H1 (cell line): ENCODE results near the gene OSGEPL1. TPM values are rescaled to one million over a fixed set of nuclear protein-coding genes. Genes with fewer than 3 reads are reported as not detected.

Experiments
- CTCF ChIA-PET: fragments of 300-600 bp; sonication (Branson Sonifier 250); formaldehyde crosslinking; loops from one replicate; lab custom pipeline; 2021; ENCODE audit not compliant: partially characterized antibody; lab: Charles Lee
- POLR2A ChIA-PET: fragments of 300-600 bp; sonication (Branson Sonifier 250); formaldehyde crosslinking; loops from one replicate; lab custom pipeline; 2021; ENCODE audit warnings: inconsistent platforms; ENCODE audit not compliant: partially characterized antibody; lab: Charles Lee
- DNase-seq, 2 experiments: peaks; one replicate each; pipeline versions ENCODE4 v3.0.0 to v3.0.0-alpha.2; 2010 to 2022; ENCODE audit warnings: low spot score in 2 of 2, low read depth in 1 of 2, mixed read lengths in 1 of 2
- FAIRE-seq: peaks from 2 replicates; lab custom pipeline; 2011; peaks lifted over from hg19 to GRCh38; lab: Jason Lieb, UNC
- H2AFZ ChIP-seq: 2 replicates; pipeline ENCODE4 v1.8.1; 2012; ENCODE audit warnings: low read length, inconsistent platforms
- H2AK5ac ChIP-seq: 2 replicates; pipeline ENCODE4 v1.6.1; 2013; ENCODE audit warnings: low read depth, low read length
- H2BK120ac ChIP-seq: replicated peaks from 2 replicates; pipeline ENCODE3; 2013; ENCODE audit warnings: low read depth, low read length, inconsistent platforms
- H2BK12ac ChIP-seq: 2 replicates; pipeline ENCODE4 v1.6.1; 2013; ENCODE audit warnings: low read depth, low read length
- H2BK15ac ChIP-seq: 2 replicates; pipeline ENCODE4 v1.6.1; 2013; ENCODE audit warnings: low read length
- H2BK20ac ChIP-seq: 2 replicates; pipeline ENCODE4 v1.6.1; 2013; ENCODE audit warnings: low read length
- H2BK5ac ChIP-seq: 2 replicates; pipeline ENCODE4 v1.6.1; 2013; ENCODE audit warnings: low read depth, low read length
- H3K14ac ChIP-seq: 2 replicates; pipeline ENCODE4 v1.6.1; 2013; ENCODE audit warnings: inconsistent platforms; ENCODE audit not compliant: insufficient read length
- H3K18ac ChIP-seq: 2 replicates; pipeline ENCODE4 v1.6.1; 2013; ENCODE audit warnings: low read length; ENCODE audit errors: extremely low read depth
- H3K23ac ChIP-seq: 2 replicates; pipeline ENCODE4 v1.6.1; 2013; ENCODE audit warnings: inconsistent platforms; ENCODE audit not compliant: insufficient read length
- H3K23me2 ChIP-seq: 2 replicates; pipeline ENCODE4 v1.6.1; 2013; ENCODE audit warnings: low read depth, low read length
- H3K27ac ChIP-seq: 2 replicates; pipeline ENCODE4 v1.6.1; 2011; ENCODE audit warnings: low read depth, low read length, inconsistent platforms
- H3K27me3 ChIP-seq, 4 experiments: replicated peaks in 1 of 4; 1 replicate in 1 of 4; 2 replicates in 3 of 4; pipeline versions ENCODE4 v1.6.1 to v1.8.1; 2011 to 2013; ENCODE audit warnings: low read length in 3 of 4, mild to moderate bottlenecking in 3 of 4, inconsistent platforms in 2 of 4, mixed read lengths in 2 of 4, moderate library complexity in 1 of 4; ENCODE audit not compliant: control insufficient read depth in 3 of 4, insufficient read depth in 3 of 4; ENCODE audit errors: extremely low read depth in 1 of 4
- H3K36me3 ChIP-seq, 4 experiments: 2 replicates each; pipeline versions ENCODE4 v1.6.1 to v1.8.1; 2011 to 2013; ENCODE audit warnings: mild to moderate bottlenecking in 4 of 4, low read length in 3 of 4, moderate library complexity in 2 of 4, control low read depth in 1 of 4, inconsistent platforms in 1 of 4; ENCODE audit not compliant: insufficient read depth in 4 of 4, control insufficient read depth in 2 of 4
- H3K4ac ChIP-seq: replicated peaks from 2 replicates; pipeline ENCODE3; 2013; ENCODE audit warnings: low read length, low read depth, mixed read lengths, inconsistent platforms; ENCODE audit not compliant: insufficient read length
- H3K4me1 ChIP-seq, 4 experiments: replicated peaks in 1 of 4; 1 replicate in 1 of 4; 2 replicates in 3 of 4; pipeline versions ENCODE4 v1.6.1 to v1.8.1; 2011 to 2013; ENCODE audit warnings: low read length in 3 of 4, inconsistent platforms in 2 of 4, mixed read lengths in 1 of 4; ENCODE audit not compliant: insufficient read depth in 4 of 4, control insufficient read depth in 3 of 4
- H3K4me2 ChIP-seq, 2 experiments: 2 replicates each; pipeline versions ENCODE4 v1.6.1 to v1.8.1; 2011 to 2013; ENCODE audit warnings: low read depth in 2 of 2, low read length in 2 of 2, control low read depth in 1 of 2, inconsistent platforms in 1 of 2, mild to moderate bottlenecking in 1 of 2; ENCODE audit not compliant: insufficient read depth in 1 of 2
- H3K4me3 ChIP-seq, 4 experiments: fragments of 200-600, 300-600 bp in 1 of 4; sonication (generic), shearing (Covaris generic), sonication (Bioruptor Twin) in 1 of 4; 2 replicates each; pipeline versions ENCODE4 v1.5.1 to v1.8.1; 2011 to 2016; ENCODE audit warnings: low read length in 4 of 4, low read depth in 3 of 4, control low read depth in 2 of 4, inconsistent platforms in 2 of 4, mild to moderate bottlenecking in 2 of 4, mixed read lengths in 1 of 4, moderate library complexity in 1 of 4; ENCODE audit not compliant: insufficient read depth in 2 of 4; ENCODE audit errors: extremely low read depth in 1 of 4
- H3K56ac ChIP-seq: replicated peaks from 2 replicates; pipeline ENCODE3; 2013; ENCODE audit warnings: low read depth, mild to moderate bottlenecking, mixed read lengths, low read length, inconsistent platforms; ENCODE audit not compliant: insufficient read length
- H3K79me1 ChIP-seq: 2 replicates; pipeline ENCODE4 v1.6.1; 2013; ENCODE audit warnings: low read depth, low read length, control low read depth
- H3K79me2 ChIP-seq, 2 experiments: 2 replicates each; pipeline versions ENCODE4 v1.6.1 to v1.8.1; 2012 to 2013; ENCODE audit warnings: low read length in 2 of 2, mild to moderate bottlenecking in 2 of 2, inconsistent platforms in 1 of 2; ENCODE audit not compliant: insufficient read depth in 2 of 2, control insufficient read depth in 1 of 2
- H3K9ac ChIP-seq, 4 experiments: replicated peaks in 1 of 4; 1 replicate in 1 of 4; 2 replicates in 3 of 4; pipeline versions ENCODE4 v1.6.1 to v1.8.1; 2011 to 2013; ENCODE audit warnings: low read depth in 3 of 4, low read length in 3 of 4, control low read depth in 2 of 4, mild to moderate bottlenecking in 2 of 4, moderate library complexity in 2 of 4, inconsistent platforms in 1 of 4; ENCODE audit errors: extremely low read depth in 1 of 4
- H3K9me3 ChIP-seq, 2 experiments: 2 replicates each; pipeline versions ENCODE4 v1.6.1 to v1.8.1; 2012 to 2013; ENCODE audit warnings: mild to moderate bottlenecking in 2 of 2, moderate library complexity in 2 of 2, control low read depth in 1 of 2, inconsistent platforms in 1 of 2, low read depth in 1 of 2, low read length in 1 of 2, mixed read lengths in 1 of 2; ENCODE audit not compliant: insufficient read depth in 2 of 2
- H4K20me1 ChIP-seq, 2 experiments: replicated peaks in 1 of 2; 2 replicates each; pipeline versions ENCODE3 to v1.8.1; 2011 to 2013; ENCODE audit warnings: inconsistent platforms in 2 of 2, low read length in 2 of 2, mild to moderate bottlenecking in 1 of 2; ENCODE audit not compliant: insufficient read depth in 2 of 2, control insufficient read depth in 1 of 2
- H4K5ac ChIP-seq: 2 replicates; pipeline ENCODE4 v1.6.1; 2013; ENCODE audit warnings: low read length, low read depth, mixed read lengths, inconsistent platforms; ENCODE audit not compliant: insufficient read length
- H4K8ac ChIP-seq: 2 replicates; pipeline ENCODE4 v1.8.0; 2013; ENCODE audit warnings: mild to moderate bottlenecking, moderate library complexity, low read length, inconsistent platforms; ENCODE audit not compliant: insufficient read depth; ENCODE audit errors: extremely low read depth
- H4K91ac ChIP-seq: replicated peaks from 2 replicates; pipeline ENCODE3; 2013; ENCODE audit warnings: low read length, mixed read lengths, inconsistent platforms; ENCODE audit not compliant: insufficient read length
- POU5F1 ChIP-seq: IDR thresholded peaks from 2 replicates; pipeline ENCODE4 v1.6.1; 2011; ENCODE audit warnings: low read depth, mild to moderate bottlenecking, low read length, moderate library complexity
- WGBS, 2 experiments: shearing (Covaris generic) in 1 of 2; methylation state at CpG; one replicate each; pipeline versions ENCODE4 v1.1.6 to v1.1.7; 2013 to 2015; ENCODE audit warnings: low lambda C conversion rate in 2 of 2, mixed read lengths in 2 of 2, inconsistent platforms in 1 of 2, low coverage in 1 of 2, missing lambda C conversion rate in 1 of 2; ENCODE audit not compliant: insufficient replicate concordance in 2 of 2, insufficient coverage in 1 of 2, insufficient read length in 1 of 2; ENCODE audit errors: extremely low coverage in 1 of 2, missing lambda C conversion rate in 1 of 2; 5-methylcytosine and 5-hydroxymethylcytosine counted together
- polyA plus RNA-seq, 7 experiments: library from polyadenylated mRNA; depleted of rRNA in 3 of 7; stranded (reverse) in 5 of 7; unstranded in 2 of 7; fragments of >200 nt in 5 of 7; fragments of 200-250 nt in 2 of 7; gene quantifications; 1 replicate in 5 of 7; 2 replicates in 1 of 7; 4 replicates in 1 of 7; pipeline versions ENCODE4 v1.2.1 to v1.2.3, GENCODE V29; 2011 to 2013; ENCODE audit warnings: missing spikeins in 2 of 7, mixed read lengths in 2 of 7
- total RNA-seq: library from RNA; stranded (reverse); fragmentation: NEBNext Ultra II Directional; extraction: Animal tissue kit (Norgen Biotek cat#: 25700); gene quantifications from 2 replicates; pipeline ENCODE4 v1.2.1, GENCODE V29; 2021

OSGEPL1 gene
- total and polyA plus RNA-seq, 2 of the 8 experiments (the other 6 are each of a cell fraction or from before 2014, with no cell fraction given): 7.1 to 15.7 TPM

GRCh38 chr2:189794310-189794709, 31.7 kb upstream of the OSGEPL1 start:
- Histone ChIP-seq H3K27ac (no peak overlapping the region), H2AFZ (no peak overlapping the region), H2BK120ac (no peak overlapping the region), H3K9ac (no peak overlapping the region), H4K5ac (no peak overlapping the region), H4K8ac (no peak overlapping the region), H3K79me2 (peaks cover 0 to 38% of the 10 kb centered on the region in 2 experiments; a peak in 2 of 4 replicates), H4K91ac (no peak overlapping the region), H3K79me1 (peaks cover 5% of the 10 kb centered on the region; the same call in 1 of the 2 replicates), H4K20me1 (peaks cover 0 to 6% of the 10 kb centered on the region in 2 experiments), H3K27me3 (no peaks in the 10 kb centered on the region), H2AK5ac (no peak overlapping the region), H3K36me3 (peaks cover 8 to 57% (median 29%) of the 10 kb centered on the region in 4 experiments), H3K4me2 (no peak overlapping the region), H3K4me1 (no peaks in the 10 kb centered on the region), H3K4ac (no peak overlapping the region), H2BK12ac (no peak overlapping the region), H3K4me3 (no peak overlapping the region), H2BK20ac (no peak overlapping the region), H3K23me2 (no peaks in the 10 kb centered on the region), H3K23ac (no peak overlapping the region), H3K18ac (no peak overlapping the region), H2BK5ac (no peak overlapping the region), H2BK15ac (no peak overlapping the region), H3K14ac (no peak overlapping the region), H3K9me3 (no peaks in the 10 kb centered on the region), H3K56ac (no peak overlapping the region)
- CTCF ChIA-PET: interaction anchor here (0.6 to 1.6 kb wide), 4 partner anchors 8 to 527 kb away, joined by 3 to 4 read pairs (median 4); partner anchors contain the start of genes ANKAR and OSGEPL1
- FAIRE-seq: no peak
- DNase-seq: no peak
- POLR2A ChIA-PET: interaction anchor here (3.0 kb wide), 1 partner anchor 10 kb away, joined by 13 read pairs; the partner anchor contains the start of genes ORMDL1 and PMS1
- 91% methylated on average over 1 of the region's 1 CpG; no CpG with 5 or more reads in 1 of the 2 experiments for WGBS, 2 experiments
- TF ChIP-seq POU5F1: no peak
